ENCODE measurements around the gene ACOT11. TPM values are rescaled to one million over a fixed set of nuclear protein-coding genes. Genes with fewer than 3 reads are reported as not detected.

Gene ACOT11
- total and polyA plus RNA-seq, 10 of the 15 experiments (the other 5 are each of a cell fraction or from before 2014, with no cell fraction given) = 0.04 to 0.85 (median 0.39) TPM; not detected in 1

GRCh38 chr1:54609301-54609921 lies 61.4 kb downstream of the ACOT11 start (continued):
- TF ChIP-seq ZNF687 (IDR thresholded peaks at IDR 0.05) = no peak
- TF ChIP-seq HSF1 (IDR thresholded peaks at IDR 0.05; ENCODE audit: low read depth, low read length) = no peak

GRCh38 chr1:54610048-54610447 lies 62.0 kb downstream of the ACOT11 start:
- intact Hi-C loops (cut with micrococcal nuclease; ENCODE audit: unreplicated experiment) (no loop called here), in situ Hi-C loops (cut with MboI) (no loop called here)
- CTCF ChIA-PET = no interaction called here
- no peak overlapping the region for H3K4me3 ChIP-seq
- H3K9me3 ChIP-seq (replicated peaks; ENCODE audit: control insufficient read depth, insufficient read depth, low read length) = no peaks in the 10 kb centered on the region
- H4K20me1 ChIP-seq (ENCODE audit: control insufficient read depth, insufficient read depth) = no peaks in the 10 kb centered on the region
- DNase-seq (ENCODE audit: low read depth, low spot score) (no peak), ATAC-seq (no peak), FAIRE-seq (no peak)
- H3K79me2 ChIP-seq (ENCODE audit: control insufficient read depth, insufficient read depth, low read length) = no peaks in the 10 kb centered on the region
- H3K27ac ChIP-seq (ENCODE audit: control insufficient read depth, insufficient read depth) = no peak overlapping the region
- no peaks in the 10 kb centered on the region for H3K27me3 ChIP-seq (replicated peaks in 1 of 2; ENCODE audit: control insufficient read depth in 2 of 2, insufficient read depth in 2 of 2, low read length in 1 of 2)
- H3K9ac ChIP-seq (ENCODE audit: control insufficient read depth, insufficient read depth, low read length) = no peak overlapping the region
- H3K4me1 ChIP-seq (ENCODE audit: control insufficient read depth, insufficient read depth, low read length) = peaks cover 3% of the 10 kb centered on the region; the same call in 1 of the 2 replicates
- no peak overlapping the region for H2AFZ ChIP-seq (ENCODE audit: control insufficient read depth, low read depth, low read length)
- SMC1A ChIA-PET (ENCODE audit: uncharacterized antibody, unreplicated experiment) = no interaction called here
- BruUV-seq (replicated peaks) = no TSS peak
- POLR2A ChIA-PET = no interaction called here
- RAD21 ChIA-PET (ENCODE audit: unreplicated experiment) = no interaction called here
- TF ChIP-seq CHD1 (IDR thresholded peaks at IDR 0.05; ENCODE audit: low read depth, low read length) (no peak), BMI1 (IDR thresholded peaks at IDR 0.05; ENCODE audit: borderline replicate concordance) (0 out of 2 replicates have a peak, but pooled peaks have one; percentile 33)
- no peaks in the 10 kb centered on the region for H3K36me3 ChIP-seq (ENCODE audit: control insufficient read depth in 2 of 2, insufficient read depth in 2 of 2, low read length in 1 of 2)
- no peak overlapping the region for H3K4me2 ChIP-seq (ENCODE audit: control insufficient read depth, insufficient read depth)
- WGBS (ENCODE audit: insufficient coverage, insufficient replicate concordance, low lambda C conversion rate, missing lambda C conversion rate) = 62% methylated on average over 6 of the region's 6 CpGs
